ENCODE measurements around the gene ANK3.

ANK3 gene

GRCh38 chr10:60280475-60280874 lies 109.2 kb downstream of the ANK3 start:
- no peak for DNase-seq (ENCODE audit: low read depth)

DNA sequence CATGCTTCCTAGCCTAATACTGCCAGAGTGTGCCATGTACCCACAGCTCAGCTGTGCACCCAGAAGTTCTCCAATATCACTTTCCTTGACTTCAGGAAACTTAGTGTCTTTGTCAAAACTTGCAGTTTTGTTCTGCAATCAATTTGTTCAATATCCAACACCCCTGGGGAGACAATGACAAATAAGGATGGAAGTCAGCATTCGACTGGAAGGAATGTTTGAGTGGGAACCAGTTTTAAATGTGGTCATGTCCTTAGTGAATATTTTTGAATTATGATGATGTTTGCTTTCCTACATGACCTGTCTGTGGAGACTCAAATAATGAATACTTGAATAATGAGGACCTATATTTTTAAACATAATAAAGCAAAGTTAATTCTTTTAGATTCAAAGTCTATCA lies 112.0 kb downstream of the ANK3 start:
- no peak for DNase-seq (ENCODE audit: low read depth)

- DNase-seq (ENCODE audit: low read depth) = no peak
These were observed 113.4 kb downstream of the ANK3 start for GRCh38 chr10:60276232-60276631.

DNA sequence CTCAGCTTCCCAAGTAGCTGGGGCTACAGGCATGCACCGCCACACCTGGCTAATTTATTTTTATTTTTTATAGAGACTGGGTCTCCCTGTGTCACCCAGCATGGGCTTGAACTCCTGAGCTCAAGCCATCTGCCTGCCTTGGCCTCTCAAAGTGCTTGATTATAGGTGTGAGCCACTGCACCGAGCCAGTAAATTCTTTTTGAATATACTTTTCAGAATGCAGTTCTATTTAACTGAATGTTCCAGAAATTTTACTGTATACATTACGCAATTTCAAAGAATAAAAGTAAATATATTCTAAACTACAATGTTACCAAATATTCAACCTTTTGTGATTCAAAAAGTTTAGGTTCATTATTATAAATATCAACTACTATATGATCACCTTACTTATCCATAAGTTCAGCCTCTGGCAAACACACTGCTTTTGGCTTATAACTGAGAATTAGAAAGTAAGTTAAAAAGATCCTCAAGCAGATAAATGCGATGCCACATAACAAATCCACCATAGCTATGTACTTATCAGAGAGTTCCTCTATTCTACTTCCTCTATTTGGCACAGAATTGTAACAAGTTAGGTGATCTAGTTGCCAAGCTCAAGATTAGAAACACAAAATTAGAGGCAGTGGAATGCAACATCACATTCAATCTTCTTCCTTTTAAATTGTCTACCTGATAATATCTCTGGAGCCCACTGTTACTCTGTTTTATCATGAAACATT lies 118.2 kb downstream of the ANK3 start:
- no peak for DNase-seq (ENCODE audit: low read depth)

- DNase-seq (ENCODE audit: low read depth) = no peak
These were observed 119.2 kb downstream of the ANK3 start for GRCh38 chr10:60270426-60270825.

GRCh38 chr10:60267802-60268201 lies 121.9 kb downstream of the ANK3 start:
- no peak for DNase-seq (ENCODE audit: low read depth)

DNA sequence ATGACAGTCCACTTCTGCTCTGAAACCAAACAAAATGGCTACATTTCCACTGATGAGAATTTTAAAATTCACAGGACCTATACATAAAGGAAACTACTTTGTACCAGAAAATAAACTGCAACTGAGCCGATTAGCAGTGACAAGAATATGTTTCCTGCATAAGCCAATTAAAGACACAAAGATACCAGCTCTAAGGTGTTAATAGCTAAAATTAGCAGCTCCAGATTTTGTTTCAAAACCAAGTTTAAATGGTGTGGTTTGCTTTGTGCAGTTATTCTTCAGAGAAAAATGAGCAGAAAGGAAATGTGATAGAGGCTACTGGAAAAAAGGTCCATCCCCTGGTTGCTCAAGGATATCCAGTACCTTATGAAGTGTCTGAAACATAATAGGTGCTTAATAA lies 123.2 kb downstream of the ANK3 start:
- no peak for DNase-seq (ENCODE audit: low read depth)

DNA sequence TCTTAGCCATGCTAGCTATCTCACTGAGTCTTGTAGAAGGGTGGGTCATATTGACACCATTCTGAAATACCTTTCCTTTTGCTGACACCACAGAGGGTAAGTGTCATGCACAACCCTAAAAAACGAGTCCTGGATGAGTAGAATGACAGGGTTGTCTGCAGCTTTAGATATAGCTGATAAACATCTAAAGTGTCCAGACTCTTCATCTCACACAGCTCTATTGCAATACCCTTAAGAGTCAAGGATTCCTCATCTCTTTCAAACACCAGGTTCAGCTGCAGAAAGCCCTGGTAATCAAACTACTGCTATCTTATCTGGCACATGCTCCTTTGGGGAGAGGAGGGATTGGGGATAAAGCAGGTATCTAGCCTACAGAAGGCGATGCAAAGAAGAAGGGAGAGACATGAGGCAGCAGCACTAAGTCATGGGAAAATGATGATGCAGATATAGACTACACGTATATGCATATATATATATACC lies 127.0 kb downstream of the ANK3 start:
- no peak for DNase-seq (ENCODE audit: low read depth)

DNA sequence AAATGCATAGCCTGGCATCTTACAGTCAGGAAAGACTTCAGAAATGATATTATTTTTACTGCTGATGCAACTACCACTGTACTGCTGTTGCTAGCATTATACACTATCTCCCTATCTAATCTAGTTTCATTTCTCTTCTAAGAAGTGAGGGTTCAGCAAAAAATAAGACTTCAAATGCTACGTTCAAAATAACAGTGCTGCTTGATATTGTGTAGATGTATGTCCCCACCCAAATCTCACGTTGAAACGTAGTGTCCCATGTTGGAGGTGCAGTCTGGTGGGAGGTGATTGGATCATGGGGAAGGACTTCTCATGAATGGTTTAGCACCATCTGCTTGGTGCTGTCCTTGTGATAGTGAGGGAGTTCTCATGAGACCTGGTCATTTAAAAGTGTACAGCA lies 129.4 kb downstream of the ANK3 start:
- no peak for DNase-seq (ENCODE audit: low read depth)

DNA sequence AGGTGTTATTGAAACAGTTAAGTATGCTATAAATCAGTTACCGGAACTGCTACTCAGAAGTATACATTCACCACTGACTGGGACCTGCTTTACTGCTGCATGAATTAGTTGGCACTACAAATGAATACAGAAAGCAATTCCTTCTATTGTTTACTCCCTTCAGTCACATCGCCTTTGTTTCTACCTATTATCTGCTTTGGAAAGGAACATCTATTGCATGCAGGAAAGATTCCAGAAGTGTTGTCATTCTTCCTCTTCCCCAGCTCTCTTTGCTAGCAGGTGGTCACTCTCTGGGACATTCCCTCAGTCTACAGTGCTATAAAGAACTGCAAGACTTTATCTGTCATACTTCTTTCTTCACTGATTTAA lies 131.3 kb downstream of the ANK3 start:
- no peak for DNase-seq (ENCODE audit: low read depth)

DNA sequence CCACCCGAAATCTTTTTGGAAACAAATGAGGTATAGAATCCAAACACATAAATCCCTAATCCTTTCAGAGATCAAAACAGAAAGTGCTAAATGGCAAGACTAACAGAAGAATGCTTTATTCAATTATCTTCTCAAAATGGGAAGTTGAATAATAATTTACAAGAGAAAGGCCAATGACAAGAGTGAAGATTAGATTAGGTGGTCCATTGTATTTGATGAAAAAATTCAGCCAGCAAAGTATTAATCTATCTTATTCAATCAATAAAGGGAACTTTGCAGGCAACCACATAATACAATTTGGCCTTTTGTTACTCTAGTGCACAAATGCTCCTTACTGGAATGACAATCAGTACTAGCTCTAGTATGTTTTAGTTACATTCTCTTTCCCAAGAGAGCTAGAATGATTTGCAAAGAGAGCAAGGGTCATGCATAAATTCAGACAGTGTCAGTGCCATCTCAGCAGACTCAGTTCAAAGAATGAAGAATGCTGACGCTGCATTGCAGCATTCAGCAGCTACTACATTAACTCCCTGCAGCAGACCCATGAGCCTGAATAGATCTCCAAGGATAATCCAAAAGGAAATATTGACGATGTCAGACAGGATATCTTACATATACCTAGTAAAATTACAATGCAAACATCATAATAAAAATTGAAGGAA lies 131.8 kb downstream of the ANK3 start:
- DNase-seq (ENCODE audit: low read depth) = no peak

GRCh38 chr10:60254776-60255175 lies 134.9 kb downstream of the ANK3 start:
- DNase-seq (ENCODE audit: low read depth) = no peak

DNA sequence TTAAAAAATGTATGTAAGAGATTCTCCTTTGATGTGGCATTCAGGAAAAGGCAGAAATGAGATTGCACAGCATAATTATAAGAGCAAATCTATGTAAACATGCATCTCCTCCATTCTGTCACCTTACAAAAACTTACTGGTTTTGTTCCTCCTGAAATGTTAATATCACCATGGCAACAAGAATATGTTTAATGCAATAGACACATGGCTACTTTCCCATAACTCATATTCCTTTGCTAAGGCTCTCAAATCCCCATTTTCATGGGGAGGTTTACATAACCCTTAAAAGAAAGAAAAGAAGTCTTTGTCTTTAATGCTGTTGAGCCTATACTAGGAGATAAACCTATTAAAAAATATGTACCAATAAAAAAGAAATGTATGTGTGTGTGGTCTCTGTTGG lies 136.2 kb downstream of the ANK3 start:
- DNase-seq (ENCODE audit: low read depth) = no peak

GRCh38 chr10:60252688-60253087 lies 137.0 kb downstream of the ANK3 start:
- DNase-seq (ENCODE audit: low read depth) = no peak

GRCh38 chr10:60246382-60246781 lies 143.3 kb downstream of the ANK3 start:
- no peak for DNase-seq (ENCODE audit: low read depth)

DNA sequence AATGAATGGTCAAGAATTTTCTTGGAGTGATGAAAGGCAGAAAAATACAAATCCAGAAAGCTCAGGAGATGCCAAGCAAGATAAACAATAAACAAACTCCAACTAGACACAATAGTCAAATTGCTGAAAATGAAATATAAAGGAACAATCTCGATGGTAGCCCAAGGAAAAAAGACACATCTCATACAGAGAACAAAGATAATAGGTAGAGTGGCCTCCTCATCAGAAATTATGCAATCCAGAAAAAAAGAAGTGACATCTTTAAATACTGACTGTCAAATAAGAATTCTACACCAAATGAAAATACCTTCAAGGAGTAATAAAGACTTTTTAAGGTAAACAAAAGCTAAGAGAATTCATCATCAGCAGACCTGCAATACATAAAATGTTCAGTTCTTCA lies 150.4 kb downstream of the ANK3 start:
- no peak for DNase-seq (ENCODE audit: low read depth)

DNA sequence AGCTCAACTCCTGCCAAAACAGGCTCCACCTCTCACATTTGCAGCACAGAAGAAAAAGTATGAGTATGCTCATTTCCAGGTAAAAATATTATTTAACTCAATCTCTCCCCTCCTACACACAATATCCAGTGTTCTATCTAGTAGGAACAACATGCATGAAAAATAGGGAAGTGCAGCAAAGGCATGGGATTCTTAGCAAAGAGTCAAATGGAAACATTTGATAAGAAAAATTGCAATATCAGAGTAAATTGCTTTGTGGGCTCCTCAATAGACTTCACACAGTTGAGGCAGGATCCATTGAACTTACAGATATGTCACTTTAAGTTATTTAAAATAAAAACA lies 150.9 kb downstream of the ANK3 start:
- no peak for DNase-seq (ENCODE audit: low read depth)

- DNase-seq (ENCODE audit: low read depth) = peak; percentile 70
These were observed 151.5 kb downstream of the ANK3 start for GRCh38 chr10:60237977-60238758.

- peak; percentile 89 for DNase-seq (ENCODE audit: low read depth)
These were observed 152.7 kb downstream of the ANK3 start for GRCh38 chr10:60236869-60237524.

DNA sequence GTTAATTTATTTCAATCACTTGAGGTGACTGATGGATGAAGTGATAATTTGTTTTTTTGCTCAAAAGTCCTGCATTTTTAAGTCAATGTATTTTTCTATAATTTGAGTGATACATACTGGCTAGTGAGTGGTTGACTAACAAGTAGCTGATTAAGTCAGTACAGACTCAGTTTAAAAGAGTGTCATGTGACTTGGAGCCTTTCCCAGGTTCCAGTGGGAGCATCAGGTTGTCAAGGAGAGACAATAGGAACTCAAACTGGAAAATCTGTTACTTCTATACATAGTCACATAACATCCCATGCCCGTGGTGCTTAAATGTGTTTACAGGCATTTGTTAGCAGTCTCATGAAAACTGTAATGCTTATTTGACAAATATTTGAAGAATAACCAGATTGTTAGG lies 154.7 kb downstream of the ANK3 start:
- DNase-seq (ENCODE audit: low read depth) = peak; percentile 35

DNA sequence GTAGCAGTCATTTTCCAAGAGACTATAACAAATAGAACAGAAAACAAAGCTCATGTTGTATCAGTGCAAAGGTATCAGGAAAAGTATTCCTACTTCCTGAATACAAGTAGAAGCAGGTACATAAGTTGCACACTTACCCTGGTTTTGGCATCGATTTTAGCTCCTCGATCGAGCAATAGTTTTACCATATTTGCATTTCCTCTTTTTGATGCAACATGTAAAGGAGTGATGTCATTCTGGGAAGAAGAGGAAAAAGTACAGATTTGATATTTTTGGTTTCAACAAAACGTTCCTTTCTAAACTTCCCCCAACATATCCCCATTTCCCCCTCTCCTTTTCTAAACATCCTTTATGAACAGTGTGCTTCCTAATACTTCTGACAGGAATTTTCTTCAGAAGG lies 155.1 kb downstream of the ANK3 start:
- DNase-seq (ENCODE audit: low read depth) = no peak

DNA sequence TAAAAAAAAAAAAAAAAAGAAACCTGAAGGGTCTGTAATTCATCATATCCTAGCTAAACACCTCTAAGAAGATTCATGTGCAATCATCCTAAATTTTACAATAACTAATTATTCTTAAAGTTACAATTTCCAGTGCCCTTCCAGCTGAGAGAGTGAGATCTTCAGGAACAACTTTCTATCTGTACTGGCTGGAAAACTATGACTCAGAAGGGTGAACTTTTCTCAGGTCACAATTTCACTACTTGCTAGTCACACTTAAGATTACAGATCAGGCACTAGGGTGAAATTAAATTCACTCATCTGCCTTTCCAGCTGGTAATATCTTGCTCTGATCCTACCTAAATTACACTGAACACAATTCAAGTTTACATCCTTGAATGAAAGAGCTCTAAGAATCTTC lies 158.8 kb downstream of the ANK3 start:
- no peak for DNase-seq (ENCODE audit: low read depth)
